ENCODE measurements around the gene CA12.

The CA12 gene

GRCh38 chr15:63312286-63312685 is 69.4 kb downstream of the CA12 start:
- Histone ChIP-seq H3K4me3 (ENCODE audit: low read depth, low read length) (no peak overlapping the region), H3K27ac (no peak overlapping the region), H3K36me3 (no peaks in the 10 kb centered on the region), H3K27me3 (ENCODE audit: insufficient read depth, low read depth, severe bottlenecking) (no peaks in the 10 kb centered on the region), H3K9me3 (ENCODE audit: severe bottlenecking) (no peaks in the 10 kb centered on the region)
- no peak for DNase-seq
- TF ChIP-seq, protein P1, sequence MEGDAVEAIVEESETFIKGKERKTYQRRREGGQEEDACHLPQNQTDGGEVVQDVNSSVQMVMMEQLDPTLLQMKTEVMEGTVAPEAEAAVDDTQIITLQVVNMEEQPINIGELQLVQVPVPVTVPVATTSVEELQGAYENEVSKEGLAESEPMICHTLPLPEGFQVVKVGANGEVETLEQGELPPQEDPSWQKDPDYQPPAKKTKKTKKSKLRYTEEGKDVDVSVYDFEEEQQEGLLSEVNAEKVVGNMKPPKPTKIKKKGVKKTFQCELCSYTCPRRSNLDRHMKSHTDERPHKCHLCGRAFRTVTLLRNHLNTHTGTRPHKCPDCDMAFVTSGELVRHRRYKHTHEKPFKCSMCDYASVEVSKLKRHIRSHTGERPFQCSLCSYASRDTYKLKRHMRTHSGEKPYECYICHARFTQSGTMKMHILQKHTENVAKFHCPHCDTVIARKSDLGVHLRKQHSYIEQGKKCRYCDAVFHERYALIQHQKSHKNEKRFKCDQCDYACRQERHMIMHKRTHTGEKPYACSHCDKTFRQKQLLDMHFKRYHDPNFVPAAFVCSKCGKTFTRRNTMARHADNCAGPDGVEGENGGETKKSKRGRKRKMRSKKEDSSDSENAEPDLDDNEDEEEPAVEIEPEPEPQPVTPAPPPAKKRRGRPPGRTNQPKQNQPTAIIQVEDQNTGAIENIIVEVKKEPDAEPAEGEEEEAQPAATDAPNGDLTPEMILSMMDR (IDR thresholded peaks at IDR 0.05; ENCODE audit: low read depth, low read length): no peak

GRCh38 chr15:63310646-63311045 is 71.0 kb downstream of the CA12 start:
- Histone ChIP-seq H3K27ac (no peak overlapping the region), H3K27me3 (ENCODE audit: insufficient read depth, low read depth, severe bottlenecking) (no peaks in the 10 kb centered on the region), H3K4me3 (ENCODE audit: low read depth, low read length) (no peak overlapping the region), H3K9me3 (ENCODE audit: severe bottlenecking) (no peaks in the 10 kb centered on the region), H3K36me3 (no peaks in the 10 kb centered on the region)
- TF ChIP-seq, protein P1 (IDR thresholded peaks at IDR 0.05; ENCODE audit: low read depth, low read length): no peak
- DNase-seq: no peak

DNA sequence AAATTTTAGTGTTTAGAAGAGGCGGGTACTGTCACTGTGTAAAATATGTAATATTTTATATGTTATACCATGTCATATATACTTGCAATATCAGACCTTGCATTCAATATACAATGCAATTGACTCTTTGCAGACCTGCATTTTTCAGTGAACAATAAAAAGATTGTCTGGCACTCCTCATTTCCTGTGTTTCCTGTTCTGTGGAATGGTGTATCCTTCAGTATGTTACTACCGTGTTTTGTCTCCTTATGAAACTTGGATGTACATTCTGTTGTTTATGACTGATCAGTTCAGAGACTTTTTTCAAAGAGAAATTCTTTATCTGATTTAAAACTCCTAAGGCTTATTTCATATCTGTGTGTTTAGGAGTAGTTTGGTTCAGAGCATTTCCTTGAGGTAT is 72.7 kb downstream of the CA12 start:
- DNase-seq: no peak
- H3K9me3 ChIP-seq (ENCODE audit: severe bottlenecking): no peaks in the 10 kb centered on the region
- TF ChIP-seq, protein P1 (IDR thresholded peaks at IDR 0.05; ENCODE audit: low read depth, low read length): no peak
- no peaks in the 10 kb centered on the region for H3K36me3 ChIP-seq
- H3K27ac ChIP-seq: no peak overlapping the region
- H3K27me3 ChIP-seq (ENCODE audit: insufficient read depth, low read depth, severe bottlenecking): no peaks in the 10 kb centered on the region
- no peak overlapping the region for H3K4me3 ChIP-seq (ENCODE audit: low read depth, low read length)

DNA sequence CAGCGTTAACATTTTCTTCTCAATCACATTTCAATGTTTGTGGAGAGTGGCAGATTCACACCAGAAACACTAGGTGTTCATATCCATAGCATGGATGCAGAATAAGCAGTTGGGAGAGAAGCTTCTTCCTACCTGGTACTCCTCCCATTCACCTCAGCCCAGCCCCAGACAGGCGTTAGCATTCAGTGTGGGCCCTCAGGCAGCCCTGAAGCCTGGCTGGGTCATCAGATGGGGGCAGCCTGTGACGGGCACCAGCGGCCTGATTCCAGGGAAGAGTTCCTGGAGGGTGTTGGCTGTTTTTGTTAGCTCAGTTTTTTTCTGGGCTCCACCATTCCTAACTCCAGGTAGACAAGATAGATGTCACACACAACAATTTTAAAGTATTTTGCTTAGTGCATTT is 73.2 kb downstream of the CA12 start:
- Histone ChIP-seq H3K27ac (no peak overlapping the region), H3K9me3 (ENCODE audit: severe bottlenecking) (no peaks in the 10 kb centered on the region), H3K27me3 (ENCODE audit: insufficient read depth, low read depth, severe bottlenecking) (no peaks in the 10 kb centered on the region), H3K36me3 (no peaks in the 10 kb centered on the region), H3K4me3 (ENCODE audit: low read depth, low read length) (no peak overlapping the region)
- no peak for DNase-seq
- TF ChIP-seq, protein P1 (IDR thresholded peaks at IDR 0.05; ENCODE audit: low read depth, low read length): no peak

DNA sequence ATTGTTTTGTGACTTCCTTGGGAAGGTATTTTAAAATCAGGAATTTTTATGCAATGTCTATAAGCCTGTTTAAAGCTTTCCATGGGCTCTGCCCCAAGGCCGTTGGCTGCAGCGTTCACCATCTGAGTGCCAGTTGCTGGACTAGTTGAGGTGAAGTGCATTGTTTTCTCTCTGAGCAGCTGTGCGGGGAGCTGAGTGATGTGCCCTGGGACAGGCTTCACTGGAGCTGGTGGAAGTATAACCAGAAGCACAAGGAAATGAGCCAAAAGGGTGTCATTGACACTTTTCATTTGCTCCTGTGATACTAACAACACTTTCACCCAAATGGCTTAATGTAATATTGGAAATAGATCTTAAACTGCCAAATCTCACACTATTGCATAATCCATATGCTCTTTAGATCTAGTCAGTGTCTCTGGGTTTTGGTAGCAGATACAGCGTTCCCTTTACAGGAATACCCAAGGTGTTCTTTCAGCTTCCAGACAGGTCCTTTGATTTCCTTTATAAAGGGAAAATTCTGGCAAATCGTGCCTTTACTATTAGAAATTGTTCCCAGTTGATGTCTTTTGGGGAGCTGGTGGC is 75.1 kb downstream of the CA12 start:
- no peak for DNase-seq
- no peak overlapping the region for H3K4me3 ChIP-seq (ENCODE audit: low read depth, low read length)
- no peaks in the 10 kb centered on the region for H3K27me3 ChIP-seq (ENCODE audit: insufficient read depth, low read depth, severe bottlenecking)
- TF ChIP-seq, protein P1 (IDR thresholded peaks at IDR 0.05; ENCODE audit: low read depth, low read length): no peak
- no peaks in the 10 kb centered on the region for H3K9me3 ChIP-seq (ENCODE audit: severe bottlenecking)
- H3K36me3 ChIP-seq: no peaks in the 10 kb centered on the region
- H3K27ac ChIP-seq: no peak overlapping the region

- TF ChIP-seq, protein P1 (IDR thresholded peaks at IDR 0.05; ENCODE audit: low read depth, low read length): no peak
- DNase-seq: no peak
- no peak overlapping the region for H3K4me3 ChIP-seq (ENCODE audit: low read depth, low read length)
- no peaks in the 10 kb centered on the region for H3K27me3 ChIP-seq (ENCODE audit: insufficient read depth, low read depth, severe bottlenecking)
- no peaks in the 10 kb centered on the region for H3K9me3 ChIP-seq (ENCODE audit: severe bottlenecking)
- no peak overlapping the region for H3K27ac ChIP-seq
- no peaks in the 10 kb centered on the region for H3K36me3 ChIP-seq
These were observed 76.4 kb downstream of the CA12 start for GRCh38 chr15:63305260-63305659.
